Stimulated activated CD4-positive, alpha-beta T cell treated with anti-CD3 and anti-CD28 coated beads, Interleukin-12 subunit alpha, Interleukin-12 subunit beta, amount 100 ng/mL, for 4 hours (primary cell): Measurements from ENCODE around the gene ANTXR1.

Experiments
- DNase-seq: peaks from one replicate; pipeline ENCODE4 v3.0.0-alpha.2; 2020

Gene ANTXR1

DNA sequence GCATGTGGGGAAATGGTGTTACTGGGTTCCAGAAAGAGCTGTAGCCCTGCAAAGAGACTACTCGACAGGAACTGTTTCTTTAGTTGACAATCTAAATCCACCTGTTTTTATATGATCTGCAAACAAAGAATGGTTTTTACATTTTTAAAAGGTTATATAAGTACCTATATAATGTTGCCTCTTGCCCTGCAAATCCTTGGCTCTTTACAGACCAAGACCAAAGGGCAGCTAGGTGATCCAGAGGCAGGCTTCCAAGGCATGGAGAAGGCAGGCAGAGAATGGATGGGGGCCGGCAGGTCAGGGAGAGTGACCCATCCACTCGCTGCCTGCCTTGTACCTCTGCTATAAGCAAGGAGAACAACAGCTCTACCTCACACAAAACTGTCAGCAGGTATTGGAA lies 173.6 kb downstream of the ANTXR1 start:
- DNase-seq: no peak

DNA sequence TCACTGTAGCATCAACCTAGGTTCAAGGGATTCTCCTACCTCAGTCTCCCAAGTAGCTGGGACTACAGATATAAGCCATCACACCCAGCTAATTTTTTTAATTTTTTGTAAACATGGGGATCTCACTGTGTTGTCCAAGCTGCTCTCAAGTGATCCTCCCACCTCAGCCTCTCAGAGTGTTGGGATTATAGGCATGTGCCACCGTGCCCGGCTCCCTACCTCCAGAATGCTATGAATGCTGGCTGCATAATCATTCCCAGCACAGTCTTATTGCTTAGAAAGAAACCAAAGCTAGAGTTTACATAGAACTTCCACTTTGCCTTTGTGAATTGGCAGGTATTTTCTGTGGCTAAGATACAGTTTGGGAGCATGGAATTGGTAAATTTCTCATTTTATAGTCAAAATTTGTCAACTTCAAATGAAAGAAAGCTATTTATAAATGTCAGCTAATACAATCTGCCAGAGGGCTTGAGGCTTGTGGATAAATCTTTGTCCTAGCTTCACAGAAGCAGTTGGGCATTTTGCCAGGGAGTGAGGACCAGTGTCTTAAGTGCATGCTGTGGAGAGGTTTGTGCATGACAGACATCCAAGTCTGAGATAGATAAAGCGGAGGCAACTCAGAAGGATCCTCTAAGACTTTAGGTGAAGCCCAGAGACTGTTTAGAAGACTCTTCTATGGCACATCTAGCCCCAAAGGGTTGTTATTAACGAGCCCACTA lies 175.4 kb downstream of the ANTXR1 start:
- no peak for DNase-seq

DNA sequence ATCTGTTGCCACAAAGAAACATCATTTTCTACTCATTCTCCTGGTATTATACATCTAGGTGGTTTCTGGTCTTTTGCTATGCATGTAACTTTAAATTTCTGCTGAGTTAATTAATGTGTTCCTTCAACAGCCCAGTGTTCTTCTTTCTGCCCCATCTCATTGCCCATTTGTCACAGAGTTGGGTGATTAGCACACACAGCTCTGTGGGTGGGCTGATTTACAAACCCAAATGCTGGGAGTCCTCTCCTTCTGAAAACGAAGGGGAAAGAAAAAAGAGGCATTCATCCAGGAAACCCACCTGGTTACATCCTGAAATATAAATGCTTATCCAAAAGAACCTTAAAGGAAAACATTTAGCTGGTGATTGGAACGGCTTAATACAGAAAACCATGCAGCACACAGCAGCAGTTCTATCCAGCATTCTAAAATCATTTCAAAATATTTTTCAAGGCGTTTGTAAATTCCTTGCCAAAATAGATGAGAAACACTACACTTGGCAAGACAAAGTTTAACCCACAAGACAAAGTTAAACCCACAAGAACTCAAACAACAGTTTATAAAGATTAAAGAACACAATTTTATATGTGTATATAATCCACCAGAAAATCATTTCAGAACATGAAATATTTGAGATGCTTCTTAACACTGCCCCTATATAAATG lies 177.9 kb downstream of the ANTXR1 start:
- no peak for DNase-seq

DNA sequence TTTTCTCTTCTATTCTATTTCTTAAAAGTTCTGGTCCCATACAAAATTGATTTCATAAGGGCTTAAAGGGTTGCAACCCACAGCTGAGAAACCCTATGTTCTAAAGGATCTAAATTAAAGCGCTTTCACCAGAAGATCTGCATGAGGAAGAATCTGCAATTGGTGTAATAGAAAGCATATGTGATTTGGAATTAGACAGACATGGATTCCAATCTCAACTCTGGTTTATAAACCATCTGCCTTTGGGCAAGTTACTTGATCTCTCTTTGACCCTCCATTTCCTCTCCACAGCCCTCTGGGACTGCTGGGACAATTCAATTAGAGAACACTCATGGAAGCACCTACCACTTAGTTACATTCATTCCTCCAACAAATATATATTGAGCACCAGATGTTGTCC lies 178.7 kb downstream of the ANTXR1 start:
- DNase-seq: no peak

DNA sequence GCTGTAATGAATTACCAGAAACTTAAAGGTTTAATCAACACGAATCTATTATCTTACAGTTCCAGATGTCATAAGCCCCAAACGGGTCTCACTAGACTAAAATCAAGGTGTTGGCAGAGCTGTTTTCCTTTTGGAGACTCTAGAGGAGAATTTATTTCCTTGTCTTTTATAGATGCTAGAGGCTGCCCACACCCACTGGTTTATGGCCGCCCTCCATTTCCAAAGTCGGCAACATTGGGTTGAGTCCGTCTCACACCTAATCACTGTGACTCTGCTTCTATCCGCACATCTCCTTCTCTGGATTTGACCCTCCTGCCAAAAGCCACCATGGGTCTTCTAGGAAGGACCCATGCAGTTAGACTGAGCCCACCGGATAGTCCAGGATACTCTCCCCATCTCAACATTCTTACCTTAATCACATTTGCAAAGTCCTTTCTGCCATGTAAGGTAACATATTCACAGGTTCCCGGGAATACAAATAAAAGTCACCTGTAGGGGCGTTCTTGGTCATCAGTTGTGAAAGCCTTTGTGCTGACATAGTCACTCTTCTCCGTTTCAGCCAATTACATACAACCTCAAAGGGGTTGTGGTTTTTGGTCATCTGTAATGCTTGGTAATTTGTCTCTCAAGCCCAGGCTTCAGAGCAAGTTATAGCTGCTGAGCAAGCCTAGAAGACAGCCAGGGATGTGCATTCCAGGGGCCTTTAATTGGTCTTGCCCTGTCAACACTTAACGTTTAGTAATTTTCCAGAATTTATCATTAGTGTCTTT lies 179.4 kb downstream of the ANTXR1 start:
- no peak for DNase-seq

GRCh38 chr2:69195706-69196105 lies 182.7 kb downstream of the ANTXR1 start:
- no peak for DNase-seq

DNA sequence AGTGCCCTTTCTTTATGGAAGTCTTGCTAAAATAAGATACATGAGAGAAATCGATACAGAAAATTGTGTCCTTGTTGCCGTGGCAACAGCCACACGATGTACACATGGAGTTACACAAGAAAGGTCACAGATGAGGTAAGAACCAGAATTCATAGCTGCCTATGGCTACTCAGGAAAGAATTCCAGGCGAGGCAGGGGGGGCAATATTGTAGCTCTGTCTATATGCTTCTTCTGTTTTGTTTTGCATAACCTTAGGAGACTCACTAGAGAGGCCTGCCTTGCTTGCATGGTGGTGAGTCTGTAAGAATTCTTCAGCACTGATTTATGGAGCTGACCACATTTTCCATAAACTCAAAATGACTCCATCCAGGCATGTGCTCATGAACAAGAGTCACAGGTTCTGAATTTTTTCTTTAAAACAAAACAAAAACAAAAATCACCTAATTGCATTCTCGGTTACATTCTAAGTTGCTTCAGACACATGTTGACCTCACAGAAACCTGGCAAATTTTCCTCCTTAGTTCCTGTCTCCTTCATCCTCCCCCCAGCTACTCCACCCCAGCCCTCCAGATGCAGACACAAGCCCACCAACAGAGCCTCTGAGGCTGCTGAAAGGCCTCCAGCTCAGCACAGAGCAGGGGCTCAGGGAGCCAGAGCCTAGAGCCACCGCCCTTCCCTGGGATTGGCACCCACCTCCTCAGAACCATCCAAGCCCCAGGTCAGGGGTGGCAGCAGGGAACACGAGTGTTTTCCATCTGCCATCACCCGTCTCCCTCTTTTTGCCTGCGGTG lies 183.5 kb downstream of the ANTXR1 start:
- DNase-seq: no peak

DNA sequence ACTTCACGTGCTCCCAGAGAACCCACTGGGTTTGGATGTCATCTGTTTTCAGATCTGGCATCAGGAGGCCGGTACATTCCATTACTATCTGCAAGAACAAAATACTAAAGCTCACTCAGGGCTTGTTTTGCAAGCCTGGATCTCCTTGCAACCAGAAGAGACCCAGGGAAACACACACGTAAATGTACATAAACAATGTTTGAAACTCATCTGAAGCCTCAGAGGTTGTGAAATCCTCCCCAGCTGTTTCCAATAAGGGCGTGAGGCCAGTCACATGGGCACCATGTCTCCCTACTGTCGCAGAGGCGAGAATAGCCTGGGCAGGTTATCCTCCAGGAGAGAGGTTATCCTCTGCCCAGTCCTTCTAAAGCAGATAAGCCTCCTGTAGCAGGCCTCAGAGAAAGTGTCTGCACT lies 187.1 kb downstream of the ANTXR1 start:
- DNase-seq: no peak

DNA sequence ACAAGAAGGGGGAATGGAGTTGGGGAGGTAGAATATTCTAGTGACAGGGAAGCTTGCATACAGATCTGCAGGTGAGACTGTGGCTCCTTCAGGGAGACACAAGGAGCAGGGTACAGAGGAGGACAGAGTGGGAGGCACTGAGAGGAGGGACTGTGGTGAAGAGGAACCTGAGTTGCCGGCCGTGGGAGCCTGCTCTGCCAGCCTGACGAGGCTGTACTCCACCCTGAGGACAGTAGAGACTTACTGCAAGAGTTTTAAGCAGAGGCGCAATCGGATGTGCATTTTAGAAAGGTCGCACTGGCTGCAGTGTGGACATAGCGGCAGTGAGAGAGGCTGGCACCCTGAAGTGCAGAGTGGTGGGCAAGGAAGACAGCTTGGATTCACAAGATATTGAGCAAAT lies 188.3 kb downstream of the ANTXR1 start:
- DNase-seq: no peak

DNA sequence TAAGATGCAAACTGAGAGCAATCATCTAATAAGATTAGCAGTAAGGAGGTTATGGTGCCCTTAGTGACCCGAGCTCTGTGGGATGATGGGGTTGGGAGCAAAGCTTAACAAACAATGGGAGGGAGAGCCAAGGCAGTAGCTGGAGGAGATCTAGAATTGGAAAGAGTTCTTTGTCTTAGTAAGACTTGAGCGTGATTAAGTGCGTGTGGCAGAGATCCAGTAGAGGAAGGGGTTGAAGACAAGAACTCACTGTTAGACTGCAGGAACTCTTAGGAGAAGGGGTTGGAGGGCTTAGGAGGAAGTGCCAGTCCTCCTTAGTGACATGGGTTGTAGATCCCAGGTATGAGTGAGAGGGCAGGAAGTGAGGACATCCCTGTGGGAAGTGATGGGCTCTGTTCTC lies 189.3 kb downstream of the ANTXR1 start:
- DNase-seq: no peak

DNA sequence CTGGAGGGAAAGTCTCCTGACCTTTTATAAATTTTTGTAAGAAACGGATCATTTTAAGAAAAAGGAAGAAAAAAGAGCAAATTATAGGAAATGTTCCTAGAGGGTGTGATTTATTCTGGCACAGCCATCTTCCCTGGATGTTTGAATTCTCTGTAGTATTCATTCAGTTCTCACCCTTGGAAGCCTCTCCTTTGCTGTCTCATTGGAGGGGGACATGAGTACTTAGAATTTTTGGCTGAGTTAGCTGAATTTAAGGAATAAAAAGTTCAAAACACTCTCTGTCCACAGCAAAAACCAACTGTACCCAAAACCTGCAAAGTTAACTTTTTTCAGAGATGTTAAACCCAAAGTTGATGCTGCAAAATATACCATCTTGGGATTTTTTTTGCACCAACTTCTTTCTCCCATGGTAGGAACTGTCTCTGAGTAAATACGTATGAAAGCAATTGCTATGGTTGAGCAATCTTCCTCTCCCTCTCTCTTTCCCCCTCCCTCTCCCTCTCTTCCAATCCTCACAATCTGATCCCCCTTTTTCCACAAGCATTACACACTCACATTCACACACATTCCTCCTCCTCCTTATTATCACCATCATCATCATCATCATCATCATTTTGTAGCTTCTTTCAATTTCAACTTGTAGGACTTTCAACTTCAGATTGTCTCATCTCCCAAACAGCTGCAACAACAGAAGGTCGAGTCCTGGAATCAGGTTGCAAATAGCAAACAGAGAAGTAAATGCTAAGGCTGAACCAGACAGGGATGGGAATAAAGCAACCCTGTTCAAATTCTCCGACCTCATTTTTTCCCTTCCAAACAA lies 190.4 kb downstream of the ANTXR1 start:
- DNase-seq: no peak

DNA sequence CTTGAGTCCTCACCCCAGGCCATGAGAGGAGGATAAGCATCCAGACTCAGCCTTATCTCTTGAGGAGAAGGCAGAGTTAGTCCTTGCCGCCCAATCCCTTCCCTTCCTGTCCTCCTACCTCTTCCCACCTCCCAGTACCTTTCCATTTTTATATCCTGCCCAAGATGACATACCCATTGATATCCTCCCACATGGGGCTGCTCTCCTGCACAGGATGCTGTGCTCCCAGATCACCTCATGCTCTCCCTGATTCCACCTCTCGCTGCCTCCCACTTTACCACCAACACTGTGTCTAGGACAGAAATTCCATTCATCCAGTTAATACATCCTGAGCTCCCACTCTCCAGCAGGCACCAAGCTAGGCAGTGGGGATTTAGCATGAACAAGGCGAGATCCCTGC lies 191.7 kb downstream of the ANTXR1 start:
- DNase-seq: no peak

DNA sequence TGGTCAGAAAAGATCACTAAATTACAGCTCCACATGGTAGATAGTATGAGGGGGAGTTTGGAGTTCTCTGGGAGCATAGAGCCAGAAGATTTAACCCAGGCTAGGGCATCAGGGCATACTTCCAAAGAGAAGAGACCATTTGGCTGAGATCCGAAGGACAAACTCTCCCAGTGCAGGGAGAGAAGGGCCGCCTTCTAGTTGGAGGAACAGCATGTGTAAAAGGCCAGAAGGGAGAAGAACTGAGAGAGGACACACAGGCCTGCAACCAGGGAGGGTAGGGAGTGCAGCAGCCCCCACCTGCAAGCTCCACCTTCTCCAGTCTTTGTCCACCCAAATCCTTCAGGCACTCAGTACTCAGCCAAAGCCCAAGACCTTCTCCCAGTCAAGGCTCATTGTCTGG lies 192.1 kb downstream of the ANTXR1 start:
- no peak for DNase-seq

DNA sequence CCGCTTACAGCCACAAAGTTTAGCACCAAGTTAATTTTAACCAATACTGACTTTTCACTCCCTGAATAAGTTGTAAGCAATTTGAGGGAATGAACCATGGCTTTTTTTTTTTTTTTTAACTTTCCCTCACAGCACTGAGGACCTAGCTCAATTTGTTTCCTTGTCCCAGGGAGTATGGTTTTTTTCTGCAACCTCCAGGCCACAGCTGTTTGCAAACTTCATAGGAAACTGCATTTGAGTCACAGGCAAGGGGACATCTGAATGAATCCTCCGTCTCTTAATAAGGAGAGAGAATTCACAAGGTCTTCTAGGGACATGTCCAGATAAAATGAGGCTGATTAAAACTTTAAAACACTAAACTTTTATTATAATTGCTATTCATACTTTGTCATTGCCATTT lies 192.5 kb downstream of the ANTXR1 start:
- no peak for DNase-seq

- no peak for DNase-seq
Observed at GRCh38 chr2:69208023-69208595, 195.1 kb downstream of the ANTXR1 start.

DNA sequence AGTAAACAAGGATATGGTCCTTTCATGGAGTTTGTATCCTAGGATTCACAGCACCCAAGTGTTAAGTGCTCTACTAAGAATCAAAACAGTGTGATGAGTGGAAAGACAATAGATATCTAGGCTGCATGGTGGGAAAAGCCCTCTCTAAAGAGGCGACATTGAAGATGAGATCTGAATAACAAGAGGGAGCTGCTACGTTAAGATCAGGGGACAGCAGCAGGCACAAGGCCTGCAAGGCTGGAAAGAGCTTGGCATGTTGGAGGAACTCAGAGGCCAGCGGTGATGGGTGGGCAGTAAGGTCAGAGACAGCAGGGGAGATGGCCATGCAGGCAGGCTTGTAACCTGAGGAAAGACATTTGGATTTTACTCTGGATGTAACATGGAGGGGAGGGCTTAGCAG lies 196.5 kb downstream of the ANTXR1 start:
- DNase-seq: no peak

GRCh38 chr2:69210385-69210784 lies 197.4 kb downstream of the ANTXR1 start:
- DNase-seq: no peak

GRCh38 chr2:69211048-69211447 lies 198.1 kb downstream of the ANTXR1 start:
- DNase-seq: no peak

DNA sequence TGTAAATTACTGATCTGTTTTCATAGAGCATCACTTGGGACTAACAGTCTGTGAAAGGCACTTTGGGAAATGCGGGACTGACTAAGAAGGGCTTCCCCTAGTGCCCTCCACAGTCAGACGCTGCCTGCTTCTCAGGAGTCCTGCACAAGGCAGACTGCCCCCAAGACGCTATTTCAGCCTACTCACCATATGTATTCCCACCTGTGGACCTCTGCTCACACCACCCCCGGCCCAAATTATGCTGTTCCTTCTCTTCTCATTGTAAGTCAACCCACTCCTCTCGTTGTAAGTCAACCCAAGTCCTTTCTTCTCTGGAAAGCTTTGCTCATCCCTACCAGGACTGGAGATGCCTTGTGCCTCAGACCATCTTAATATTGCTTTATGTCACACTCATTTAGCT lies 198.7 kb downstream of the ANTXR1 start:
- no peak for DNase-seq

DNA sequence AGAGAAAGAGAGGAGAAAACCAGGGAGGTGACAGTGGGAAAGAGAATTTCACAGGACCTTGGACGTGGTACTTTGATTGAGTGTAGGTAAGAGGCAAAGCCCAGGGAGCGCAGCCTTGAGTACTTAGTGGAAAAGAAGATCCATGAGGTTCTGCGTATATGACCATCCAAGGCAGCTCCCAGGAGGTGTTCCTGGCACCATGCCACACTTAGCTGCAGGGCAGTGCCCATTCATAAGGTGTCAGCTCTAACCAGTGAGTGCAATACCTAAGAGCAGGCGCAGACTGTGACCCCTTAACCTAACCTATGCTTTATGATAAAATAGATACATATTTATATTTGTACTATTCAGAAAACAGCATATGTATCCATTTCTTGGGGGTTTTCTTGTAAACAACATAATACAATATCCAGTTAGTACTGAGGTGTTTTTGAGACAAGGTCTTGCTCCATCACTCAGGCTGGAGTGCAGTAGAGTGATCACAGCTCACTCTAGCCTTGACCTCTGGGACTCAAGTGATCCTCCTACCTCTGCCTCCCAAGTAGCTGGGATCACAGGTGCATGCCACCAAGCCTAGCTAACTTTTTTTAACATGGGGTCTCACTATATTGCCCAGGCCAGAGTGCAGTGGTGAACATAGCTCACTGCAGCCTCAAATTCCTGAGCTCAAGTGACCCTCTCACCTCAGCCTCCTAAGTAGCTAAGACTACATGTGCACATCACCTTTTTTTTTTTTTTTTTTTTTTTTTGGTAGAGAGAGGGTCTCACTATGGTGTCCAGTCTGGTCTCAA lies 199.5 kb downstream of the ANTXR1 start:
- DNase-seq: no peak

DNA sequence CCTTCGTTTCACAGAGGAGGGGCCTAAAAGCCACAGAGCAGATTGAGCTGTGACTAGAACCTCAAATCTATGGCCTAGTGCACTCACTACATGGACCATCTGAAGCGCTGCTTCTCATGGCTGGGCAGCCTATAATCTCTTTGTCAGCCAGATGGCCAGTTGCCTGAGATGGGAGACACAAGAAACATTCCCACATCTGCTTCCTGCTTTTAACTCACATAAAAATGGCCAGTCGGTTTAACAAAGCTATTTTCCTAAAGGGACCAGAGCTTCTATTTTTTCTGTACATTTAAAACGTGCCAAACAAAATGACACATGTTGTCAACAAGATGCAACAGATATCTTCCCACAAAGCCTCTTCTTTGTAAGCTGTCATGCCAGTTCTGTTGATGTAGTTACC lies 200.2 kb downstream of the ANTXR1 start:
- DNase-seq: no peak
